H1 (cell line): ENCODE results near the gene CBLL2.

Source experiments
- CTCF ChIP-seq, 3 experiments: IDR thresholded peaks; 1 replicate in 2 of 3; 2 replicates in 1 of 3; pipeline versions ENCODE4 v1.5.1 to v1.6.1; 2011; ENCODE audit warnings: low read length in 3 of 3, mild to moderate bottlenecking in 3 of 3, inconsistent platforms in 2 of 3, low read depth in 1 of 3, moderate library complexity in 1 of 3; ENCODE audit not compliant: insufficient read depth in 1 of 3; ENCODE audit errors: control extremely low read depth in 1 of 3
- TCF12 ChIP-seq: IDR thresholded peaks from 2 replicates; pipeline ENCODE4 v1.6.1; 2011; ENCODE audit warnings: low read depth, mild to moderate bottlenecking, low read length

- TF ChIP-seq TCF12 (no peak), CTCF (IDR thresholded peaks at IDR 0.05; ENCODE audit: control extremely low read depth in 1 of 3, insufficient read depth in 1 of 3, low read depth in 1 of 3, low read length in 3 of 3) (peak; percentile 5 to 43 (median 27); a peak in 3 of 4 replicates)
Measured at GRCh38 chrX:22278375-22278774, 5.7 kb downstream of the CBLL2 start.
